Amniotic stem cell (primary cell): ENCODE measurements around the gene ARHGEF12.

Source experiments
- DNase-seq: peaks from one replicate; lab custom pipeline; 2025; lab: John Stamatoyannopoulos, UW

ARHGEF12 gene

DNA sequence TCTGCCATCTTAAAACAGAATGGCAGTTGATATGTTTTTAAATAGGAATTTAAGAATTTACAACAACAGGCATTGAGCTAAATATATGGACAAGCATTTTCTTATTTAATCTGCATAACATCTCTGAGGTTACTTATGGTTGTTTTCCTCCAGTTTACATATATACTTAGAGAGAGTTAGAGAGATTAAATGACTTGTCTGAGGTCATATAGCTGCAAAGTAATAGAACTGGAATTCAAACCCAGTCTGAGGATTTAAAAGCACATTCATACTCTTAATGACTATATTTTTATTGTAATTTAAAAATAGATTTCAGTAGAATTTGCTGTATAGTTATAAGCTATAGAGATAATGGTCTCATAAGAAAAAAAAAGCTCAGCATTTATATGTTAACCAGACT, 93.9 kb downstream of the ARHGEF12 start:
- no peak for DNase-seq

- DNase-seq, result no peak
Measured at GRCh38 chr11:120431633-120432032, 95.4 kb downstream of the ARHGEF12 start.

GRCh38 chr11:120432056-120433018, 96.1 kb downstream of the ARHGEF12 start:
- DNase-seq, result peak; percentile 87

DNA sequence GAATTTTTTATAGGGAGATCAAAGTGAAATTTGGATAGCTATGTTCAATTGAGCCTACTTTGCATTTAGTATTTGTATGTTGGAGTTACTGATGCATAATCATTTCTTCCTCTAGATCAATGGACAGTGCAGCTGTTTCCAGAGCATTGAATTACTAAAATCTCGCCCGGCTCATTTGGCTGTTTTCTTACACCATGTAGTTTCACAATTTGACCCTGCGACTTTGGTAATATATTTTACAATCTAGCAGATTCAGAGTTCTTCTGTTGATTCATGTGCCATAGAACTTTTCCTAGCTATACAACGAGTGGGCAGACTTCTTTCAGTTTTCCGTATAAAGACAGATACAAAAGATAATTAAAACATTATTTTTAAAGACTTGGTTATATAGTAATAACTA, 105.4 kb downstream of the ARHGEF12 start:
- no peak for DNase-seq

- no peak for DNase-seq
Measured at GRCh38 chr11:120442031-120442430, 105.8 kb downstream of the ARHGEF12 start.

DNA sequence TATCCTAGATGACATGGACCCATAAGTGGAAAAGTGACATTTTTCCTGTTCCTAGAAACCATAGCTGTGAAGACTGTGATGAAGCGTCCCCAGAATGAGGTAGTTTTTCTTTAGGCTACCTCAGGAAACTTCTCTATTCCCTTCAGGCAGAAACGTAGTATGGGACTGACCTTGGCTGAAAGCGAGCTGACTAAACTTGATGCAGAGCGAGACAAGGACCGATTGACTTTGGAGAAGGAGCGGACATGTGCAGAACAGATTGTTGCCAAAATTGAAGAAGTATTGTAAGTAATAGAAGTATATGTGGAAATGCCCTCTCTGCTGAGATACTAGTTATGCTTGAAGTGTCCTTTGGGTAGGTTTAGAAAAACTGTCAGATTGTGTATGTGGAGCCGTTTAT, 110.6 kb downstream of the ARHGEF12 start:
- no peak for DNase-seq

- no peak for DNase-seq
Measured at GRCh38 chr11:120448240-120448639, 112.0 kb downstream of the ARHGEF12 start.

- DNase-seq, result no peak
Measured at GRCh38 chr11:120455487-120455886, 119.3 kb downstream of the ARHGEF12 start.

DNA sequence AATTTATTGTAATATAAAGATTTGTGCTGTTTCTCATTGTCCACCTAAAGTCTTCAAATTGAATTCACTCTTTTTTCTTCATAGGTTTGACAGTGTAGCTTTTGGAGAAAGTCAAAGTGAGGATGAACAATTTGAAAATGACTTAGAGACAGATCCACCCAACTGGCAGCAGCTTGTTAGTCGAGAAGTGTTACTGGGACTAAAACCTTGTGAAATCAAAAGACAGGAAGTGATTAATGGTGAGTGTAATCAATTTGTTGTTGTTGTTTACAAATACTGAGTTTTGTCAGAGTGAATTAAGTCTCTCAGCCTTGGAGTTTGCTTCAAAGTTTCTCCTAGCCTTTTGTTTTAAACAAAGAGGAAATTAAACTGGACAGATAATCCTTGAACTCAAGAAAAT, 121.8 kb downstream of the ARHGEF12 start:
- DNase-seq, result no peak

- no peak for DNase-seq
Measured at GRCh38 chr11:120462825-120463224, 126.6 kb downstream of the ARHGEF12 start.

GRCh38 chr11:120465921-120466534, 129.8 kb downstream of the ARHGEF12 start:
- DNase-seq, result no peak

DNA sequence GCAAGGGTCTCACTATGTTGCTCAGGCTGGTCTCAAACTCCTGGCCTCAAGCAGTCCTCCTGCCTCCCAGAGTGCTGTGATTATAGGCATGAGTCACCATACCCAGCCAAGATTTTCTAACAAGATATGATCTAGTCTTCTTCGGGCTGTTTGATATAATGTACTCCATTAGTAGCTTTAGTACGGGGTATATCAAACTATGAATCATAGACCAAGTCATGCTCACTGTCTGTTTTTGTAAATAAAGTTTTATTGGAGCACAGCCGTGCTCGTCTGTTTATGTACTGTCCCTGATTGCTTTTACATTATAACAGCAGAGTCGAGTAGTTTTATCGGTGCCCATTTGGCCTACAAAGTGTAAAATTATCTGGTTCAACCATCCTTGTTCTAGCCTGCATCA, 131.4 kb downstream of the ARHGEF12 start:
- no peak for DNase-seq

GRCh38 chr11:120471131-120471530, 134.9 kb downstream of the ARHGEF12 start:
- DNase-seq, result peak; percentile 20

DNA sequence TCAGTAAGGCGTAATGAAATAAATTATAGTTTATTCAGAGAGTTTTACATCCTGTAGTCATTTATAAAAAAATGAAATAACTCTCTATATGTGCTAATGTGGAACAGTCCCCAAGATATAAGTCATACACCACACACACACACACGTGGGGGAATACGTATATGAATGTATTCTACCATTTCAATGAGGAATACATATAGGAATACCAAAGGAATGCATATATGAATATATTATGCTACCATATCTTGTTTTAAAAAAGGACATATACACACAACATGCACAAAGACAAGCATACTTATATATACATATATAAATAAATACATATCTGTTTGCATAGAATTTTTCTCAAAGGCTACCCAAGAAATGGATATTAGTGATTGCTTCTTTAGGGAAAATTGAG, 135.8 kb downstream of the ARHGEF12 start:
- no peak for DNase-seq

GRCh38 chr11:120473503-120473902, 137.3 kb downstream of the ARHGEF12 start:
- DNase-seq, result no peak

- no peak for DNase-seq
Measured at GRCh38 chr11:120482149-120482548, 145.9 kb downstream of the ARHGEF12 start.

DNA sequence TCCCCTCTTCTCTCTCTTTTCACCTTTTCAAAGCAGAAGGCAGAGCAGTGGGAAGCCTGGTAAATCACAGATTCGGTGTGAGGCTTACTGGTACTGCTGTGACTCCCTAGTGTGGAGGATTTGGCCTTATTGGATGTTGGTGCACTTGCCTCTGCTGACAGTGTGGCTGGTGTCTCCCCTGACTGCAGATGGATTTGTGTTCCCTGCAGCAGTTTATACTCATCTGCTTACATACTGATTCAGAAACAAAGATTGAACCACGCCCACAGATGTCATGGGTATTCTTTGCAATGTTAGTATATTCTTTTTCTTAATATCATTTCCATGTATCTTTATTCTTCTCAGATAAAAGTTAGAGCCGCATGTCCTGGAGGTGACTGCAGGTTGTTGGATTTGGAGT, 148.5 kb downstream of the ARHGEF12 start:
- no peak for DNase-seq

DNA sequence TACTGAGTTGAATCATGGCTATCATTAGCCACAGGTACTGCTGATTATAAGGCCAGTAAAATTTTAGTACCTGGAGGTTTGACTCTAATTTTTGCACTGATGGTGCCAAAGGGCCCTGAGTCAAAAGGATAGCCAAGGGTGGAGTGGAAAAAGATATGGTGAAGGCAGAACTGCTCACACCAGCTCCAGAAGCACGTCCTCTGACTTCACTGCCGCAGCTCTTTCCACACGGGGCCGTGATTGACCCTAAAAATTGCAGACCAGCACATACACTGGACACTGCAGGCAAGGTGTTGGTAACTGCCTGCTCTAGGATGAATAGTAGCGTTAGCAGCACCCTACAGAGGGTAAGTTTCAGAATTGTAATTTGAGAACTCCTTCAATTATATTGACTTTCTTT, 149.9 kb downstream of the ARHGEF12 start:
- DNase-seq, result no peak

- DNase-seq, result no peak
Measured at GRCh38 chr11:120489799-120490198, 153.6 kb downstream of the ARHGEF12 start.

DNA sequence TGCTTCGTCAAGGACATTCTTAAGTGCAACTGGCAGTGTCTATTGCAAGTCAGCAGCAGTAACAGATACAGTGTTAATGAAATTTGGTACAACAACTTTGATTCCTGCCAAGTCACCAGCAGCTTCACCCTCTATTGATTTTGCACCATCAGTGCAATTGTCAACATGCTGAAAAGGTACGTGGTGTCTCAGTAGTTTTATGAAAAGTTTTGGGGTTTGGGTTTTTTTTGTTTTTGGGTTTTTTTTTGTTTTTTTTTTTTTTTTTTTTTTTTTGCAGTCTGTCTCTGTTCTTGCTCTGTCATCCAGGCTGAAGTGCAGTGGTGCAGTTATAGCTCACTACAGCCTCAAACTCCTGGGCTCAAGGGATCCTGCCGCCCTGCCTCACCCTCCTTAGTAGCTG, 156.3 kb downstream of the ARHGEF12 start:
- no peak for DNase-seq

DNA sequence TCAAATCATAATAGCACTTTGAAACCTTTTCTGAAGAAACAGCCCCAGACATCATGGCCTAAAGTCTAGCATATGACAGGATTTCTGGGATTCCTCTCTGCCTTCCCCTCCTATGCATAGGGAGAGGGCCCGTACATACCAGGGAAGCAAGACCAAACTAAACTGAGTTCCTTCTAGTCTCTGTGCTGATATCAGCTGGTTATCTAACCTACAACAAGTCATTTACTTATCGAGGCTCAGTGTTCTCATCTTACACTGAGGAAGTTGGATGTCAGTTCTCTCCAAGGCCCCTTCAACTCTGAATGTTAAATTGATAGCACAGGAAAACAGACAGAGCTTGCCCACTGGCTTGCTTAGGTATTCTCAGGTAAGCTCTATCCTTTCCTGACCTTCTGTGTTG, 158.4 kb downstream of the ARHGEF12 start:
- no peak for DNase-seq

- DNase-seq, result no peak
Measured at GRCh38 chr11:120499088-120499487, 162.9 kb downstream of the ARHGEF12 start.

- DNase-seq, result no peak
Measured at GRCh38 chr11:120499859-120500258, 163.6 kb downstream of the ARHGEF12 start.
